GM12875 (cell line): Measurements from ENCODE around the gene TBC1D3D.
"Not testable (repeated sequence)": the region's sequence is repeated elsewhere in the genome, so short reads cannot be mapped to it uniquely, and the experiment has no call there.

ENCODE experiments used
- H3K4me3 ChIP-seq: one replicate; pipeline ENCODE4 v1.5.1; 2011; ENCODE audit warnings: low read depth, low read length, control low read depth

Gene TBC1D3D

GRCh38 chr17:38003676-38004075 is at the start of gene TBC1D3D:
Gene TBC1D3D, plus strand, starts transcription at chr17:38003976. Its CDS starts 1,585 bp downstream, at chr17:38005561.
- not testable (repeated sequence) for H3K4me3 ChIP-seq

GRCh38 chr17:37988960-37989359 is 14.8 kb upstream of the TBC1D3D start, which contains the start of gene TBC1D3L:
Gene TBC1D3L, minus strand, starts transcription at chr17:37989060. Its CDS starts 1,540 bp downstream, at chr17:37987520.
- H3K4me3 ChIP-seq: not testable (repeated sequence)
